ENCODE results near the gene CHD2.

DNA sequence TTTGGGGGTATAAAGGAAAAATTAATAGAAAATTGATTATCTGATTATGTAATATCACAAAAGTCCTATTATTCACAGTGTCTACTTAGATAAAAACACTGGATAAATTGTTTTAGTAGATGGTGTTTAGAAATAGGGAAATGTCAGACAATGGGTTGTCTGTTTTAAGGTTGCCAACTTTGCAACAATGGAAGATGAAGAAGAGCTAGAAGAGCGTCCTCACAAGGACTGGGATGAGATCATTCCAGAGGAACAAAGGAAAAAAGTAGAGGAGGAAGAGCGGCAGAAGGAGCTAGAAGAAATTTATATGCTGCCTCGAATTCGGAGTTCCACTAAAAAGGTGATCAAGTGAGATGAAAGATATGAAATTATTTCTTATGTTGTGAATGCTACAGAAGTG lies 84.0 kb downstream of the CHD2 start:
- TF ChIP-seq, protein P1, sequence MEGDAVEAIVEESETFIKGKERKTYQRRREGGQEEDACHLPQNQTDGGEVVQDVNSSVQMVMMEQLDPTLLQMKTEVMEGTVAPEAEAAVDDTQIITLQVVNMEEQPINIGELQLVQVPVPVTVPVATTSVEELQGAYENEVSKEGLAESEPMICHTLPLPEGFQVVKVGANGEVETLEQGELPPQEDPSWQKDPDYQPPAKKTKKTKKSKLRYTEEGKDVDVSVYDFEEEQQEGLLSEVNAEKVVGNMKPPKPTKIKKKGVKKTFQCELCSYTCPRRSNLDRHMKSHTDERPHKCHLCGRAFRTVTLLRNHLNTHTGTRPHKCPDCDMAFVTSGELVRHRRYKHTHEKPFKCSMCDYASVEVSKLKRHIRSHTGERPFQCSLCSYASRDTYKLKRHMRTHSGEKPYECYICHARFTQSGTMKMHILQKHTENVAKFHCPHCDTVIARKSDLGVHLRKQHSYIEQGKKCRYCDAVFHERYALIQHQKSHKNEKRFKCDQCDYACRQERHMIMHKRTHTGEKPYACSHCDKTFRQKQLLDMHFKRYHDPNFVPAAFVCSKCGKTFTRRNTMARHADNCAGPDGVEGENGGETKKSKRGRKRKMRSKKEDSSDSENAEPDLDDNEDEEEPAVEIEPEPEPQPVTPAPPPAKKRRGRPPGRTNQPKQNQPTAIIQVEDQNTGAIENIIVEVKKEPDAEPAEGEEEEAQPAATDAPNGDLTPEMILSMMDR (IDR thresholded peaks at IDR 0.05; ENCODE audit: borderline replicate concordance, extremely low read depth, low read length, poor library complexity, severe bottlenecking), result no peak
- no peak for TF ChIP-seq EZH2 (IDR thresholded peaks at IDR 0.05; ENCODE audit: borderline replicate concordance, low read depth, low read length, severe bottlenecking)
